Adrenal gland (tissue), 5 donors: Measurements from ENCODE around the gene PRPH.

Experiments used
- CTCF ChIP-seq, 6 experiments: fragments of 450-650 bp in 4 of 6; fragments of 200-600 bp in 2 of 6; sonication (generic) in 1 of 6; IDR thresholded peaks; 1 replicate in 5 of 6; 2 replicates in 1 of 6; pipeline versions ENCODE4 v1.5.1 to v1.8.0; 2016 to 2021; ENCODE audit warnings: antibody characterized with exemption in 6 of 6, mild to moderate bottlenecking in 2 of 6, moderate library complexity in 1 of 6
- POLR2A ChIP-seq, 2 donors: fragments of 450-650 bp; IDR thresholded peaks; one replicate each; pipeline ENCODE4 v1.6.1; 2017; ENCODE audit warnings: antibody characterized with exemption in 2 of 2, mild to moderate bottlenecking in 2 of 2, moderate library complexity in 1 of 2
- donor health status: DM: no; HTN: no; CAD: no.

GRCh38 chr12:49274396-49275069, 20.4 kb upstream of the PRPH start:
- TF ChIP-seq POLR2A (IDR thresholded peaks at IDR 0.05) (no peak), CTCF (IDR thresholded peaks at IDR 0.05) (no peak)
